SH-SY5Y (cell line): ENCODE measurements around the gene RAB17.

Experiments
- GATA2 ChIP-seq: IDR thresholded peaks from 2 replicates; pipeline ENCODE4 v1.6.1; 2011; ENCODE audit warnings: mild to moderate bottlenecking, low read depth, low read length
- GATA3 ChIP-seq: IDR thresholded peaks from 2 replicates; pipeline ENCODE4 v1.6.1; 2011; ENCODE audit warnings: low read depth, mild to moderate bottlenecking, low read length, moderate library complexity

GRCh38 chr2:237616734-237617586 lies 26.4 kb upstream of the RAB17 start:
- TF ChIP-seq GATA3 (no peak), GATA2 (no peak)
